ENCODE results near the gene ZNF138. TPM values are rescaled to one million over a fixed set of nuclear protein-coding genes. Genes with fewer than 3 reads are reported as not detected.
A peak's percentile ranks its signal among the peaks of the same experiment; 100 is the strongest.
"Not testable (repeated sequence)": the region's sequence is repeated elsewhere in the genome, so short reads cannot be mapped to it uniquely, and the experiment has no call there.

Gene ZNF138
- total RNA-seq, 4 donors from 2014 or later = 4.8 to 28.1 (median 7.3) TPM

DNA sequence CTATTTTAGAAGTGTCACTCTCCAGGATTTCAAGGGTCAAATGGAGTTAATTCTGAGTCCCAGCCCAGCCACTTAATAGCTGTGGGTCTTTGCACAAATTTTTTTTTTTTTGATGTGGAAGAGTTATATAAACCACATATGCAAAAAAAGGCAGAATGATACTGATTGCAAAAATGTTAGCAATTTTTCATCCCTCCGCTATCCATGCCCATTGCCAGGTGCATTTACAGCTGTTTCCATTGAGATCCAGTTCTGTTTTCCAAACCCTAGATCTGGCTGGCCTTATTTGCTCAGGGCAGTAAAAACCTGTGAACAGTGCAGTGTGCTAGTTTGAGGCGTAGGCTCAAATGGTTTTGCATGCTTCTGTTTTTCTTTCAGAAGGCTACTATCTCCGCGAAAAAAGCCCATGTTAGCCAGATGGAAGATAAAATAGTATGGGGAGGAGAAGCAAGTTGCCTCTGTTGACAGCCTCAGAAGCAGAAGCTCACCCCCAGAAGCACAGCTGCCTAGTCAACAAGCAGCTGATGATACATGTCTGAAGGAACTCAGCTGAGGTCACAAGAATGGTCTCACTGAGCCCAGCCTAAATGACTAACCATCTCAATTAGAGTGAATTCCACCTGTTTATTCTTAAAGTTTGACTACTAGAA lies 997 bp upstream of the ZNF138 start:
- H3K36me3 ChIP-seq = peaks cover 0 to 9% (median 0%) of the 10 kb centered on the region in 3 donors
- TF ChIP-seq, protein P1, sequence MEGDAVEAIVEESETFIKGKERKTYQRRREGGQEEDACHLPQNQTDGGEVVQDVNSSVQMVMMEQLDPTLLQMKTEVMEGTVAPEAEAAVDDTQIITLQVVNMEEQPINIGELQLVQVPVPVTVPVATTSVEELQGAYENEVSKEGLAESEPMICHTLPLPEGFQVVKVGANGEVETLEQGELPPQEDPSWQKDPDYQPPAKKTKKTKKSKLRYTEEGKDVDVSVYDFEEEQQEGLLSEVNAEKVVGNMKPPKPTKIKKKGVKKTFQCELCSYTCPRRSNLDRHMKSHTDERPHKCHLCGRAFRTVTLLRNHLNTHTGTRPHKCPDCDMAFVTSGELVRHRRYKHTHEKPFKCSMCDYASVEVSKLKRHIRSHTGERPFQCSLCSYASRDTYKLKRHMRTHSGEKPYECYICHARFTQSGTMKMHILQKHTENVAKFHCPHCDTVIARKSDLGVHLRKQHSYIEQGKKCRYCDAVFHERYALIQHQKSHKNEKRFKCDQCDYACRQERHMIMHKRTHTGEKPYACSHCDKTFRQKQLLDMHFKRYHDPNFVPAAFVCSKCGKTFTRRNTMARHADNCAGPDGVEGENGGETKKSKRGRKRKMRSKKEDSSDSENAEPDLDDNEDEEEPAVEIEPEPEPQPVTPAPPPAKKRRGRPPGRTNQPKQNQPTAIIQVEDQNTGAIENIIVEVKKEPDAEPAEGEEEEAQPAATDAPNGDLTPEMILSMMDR (IDR thresholded peaks at IDR 0.05) = no peak
- TF ChIP-seq POLR2A (IDR thresholded peaks at IDR 0.05) = no peak
- H3K4me1 ChIP-seq = peaks cover 0 to 11% (median 4%) of the 10 kb centered on the region in 4 donors
- H3K9me3 ChIP-seq = no peaks in the 10 kb centered on the region
- no peaks in the 10 kb centered on the region for H3K27me3 ChIP-seq
- no peak overlapping the region for H3K4me3 ChIP-seq
- no peak for DNase-seq
- no peak overlapping the region for H3K27ac ChIP-seq

DNA sequence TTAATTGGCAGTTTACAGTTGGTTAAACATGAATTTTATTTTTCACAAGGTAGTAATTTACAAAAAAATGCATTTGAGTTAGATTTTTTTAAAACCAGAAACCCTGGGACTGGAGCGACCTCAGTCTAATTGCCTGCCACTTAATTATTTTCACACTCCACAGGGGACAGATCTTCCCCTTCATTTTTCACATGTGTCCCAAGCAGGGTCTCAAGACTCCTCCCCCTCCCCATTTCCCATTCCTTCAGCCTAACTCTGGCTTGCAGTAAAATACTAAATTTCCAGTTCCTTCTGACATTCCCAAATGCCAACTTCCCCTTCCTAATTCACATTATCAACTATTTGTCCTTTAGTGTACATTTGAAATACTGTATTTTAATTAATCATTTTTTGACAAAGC lies 948 bp downstream of the ZNF138 start:
- no peak for DNase-seq
- no peaks in the 10 kb centered on the region for H3K27me3 ChIP-seq
- peaks cover 0 to 23% (median 0%) of the 10 kb centered on the region in 3 donors for H3K36me3 ChIP-seq
- H3K4me1 ChIP-seq = peaks cover 0 to 11% (median 4%) of the 10 kb centered on the region in 4 donors
- peak overlapping the region in 3 of 4 donors; percentile 62 to 76 (median 63) for H3K4me3 ChIP-seq
- no peaks in the 10 kb centered on the region for H3K9me3 ChIP-seq
- no peak for TF ChIP-seq POLR2A (IDR thresholded peaks at IDR 0.05)
- TF ChIP-seq, protein P1 (IDR thresholded peaks at IDR 0.05) = no peak
- H3K27ac ChIP-seq = no peak overlapping the region

DNA sequence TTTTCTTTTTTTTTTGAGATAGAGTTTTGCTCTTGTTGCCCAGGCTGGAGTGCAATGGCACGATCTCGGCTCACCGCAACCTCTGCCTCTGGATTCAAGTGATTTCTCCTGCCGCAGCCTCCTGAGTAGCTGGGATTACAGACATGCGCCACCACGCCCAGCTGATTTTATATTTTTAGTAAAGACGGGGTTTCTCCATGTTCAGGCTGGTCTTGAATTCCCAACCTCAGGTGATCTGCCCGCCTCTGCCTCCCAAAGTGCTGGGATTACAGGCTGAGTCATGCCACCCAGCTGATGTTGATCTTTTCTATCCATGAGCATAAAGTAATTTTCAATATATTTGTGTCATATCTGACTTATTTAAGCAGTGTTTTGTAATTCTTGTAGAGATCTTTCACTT lies 4.9 kb downstream of the ZNF138 start:
- H3K36me3 ChIP-seq = peaks cover 0 to 23% (median 0%) of the 10 kb centered on the region in 3 donors
- not testable (repeated sequence) for H3K27ac ChIP-seq, DNase-seq, H3K4me3 ChIP-seq, H3K9me3 ChIP-seq, H3K27me3 ChIP-seq
- H3K4me1 ChIP-seq = peaks cover 0 to 11% (median 4%) of the 10 kb centered on the region in 4 donors

DNA sequence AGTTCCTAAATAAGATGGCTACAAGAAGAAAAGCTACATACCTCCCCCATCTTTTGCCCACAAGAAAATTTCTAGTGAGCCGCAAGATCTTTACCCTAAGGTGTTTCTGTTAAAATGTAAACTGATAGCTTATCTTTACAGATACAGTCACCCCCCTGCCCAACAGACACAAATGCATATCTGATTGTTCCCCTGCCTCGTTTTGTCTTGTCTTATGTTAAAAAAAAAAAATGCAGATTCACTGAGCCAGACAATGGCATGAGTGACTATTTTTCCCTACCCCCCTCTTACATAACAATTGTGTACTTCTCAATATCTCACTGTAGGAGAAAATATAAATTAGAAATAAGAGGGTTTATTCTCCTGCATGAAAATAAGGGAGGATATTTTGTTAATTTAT lies 8.5 kb downstream of the ZNF138 start:
- no peaks in the 10 kb centered on the region for H3K4me1 ChIP-seq
- H3K27ac ChIP-seq = no peak overlapping the region
- no peaks in the 10 kb centered on the region for H3K9me3 ChIP-seq
- H3K4me3 ChIP-seq = no peak overlapping the region
- no peak for DNase-seq
- no peaks in the 10 kb centered on the region for H3K27me3 ChIP-seq
- TF ChIP-seq, protein P1 (IDR thresholded peaks at IDR 0.05) = no peak
- no peak for TF ChIP-seq POLR2A (IDR thresholded peaks at IDR 0.05)
- H3K36me3 ChIP-seq = peaks cover 0 to 19% (median 0%) of the 10 kb centered on the region in 3 donors

DNA sequence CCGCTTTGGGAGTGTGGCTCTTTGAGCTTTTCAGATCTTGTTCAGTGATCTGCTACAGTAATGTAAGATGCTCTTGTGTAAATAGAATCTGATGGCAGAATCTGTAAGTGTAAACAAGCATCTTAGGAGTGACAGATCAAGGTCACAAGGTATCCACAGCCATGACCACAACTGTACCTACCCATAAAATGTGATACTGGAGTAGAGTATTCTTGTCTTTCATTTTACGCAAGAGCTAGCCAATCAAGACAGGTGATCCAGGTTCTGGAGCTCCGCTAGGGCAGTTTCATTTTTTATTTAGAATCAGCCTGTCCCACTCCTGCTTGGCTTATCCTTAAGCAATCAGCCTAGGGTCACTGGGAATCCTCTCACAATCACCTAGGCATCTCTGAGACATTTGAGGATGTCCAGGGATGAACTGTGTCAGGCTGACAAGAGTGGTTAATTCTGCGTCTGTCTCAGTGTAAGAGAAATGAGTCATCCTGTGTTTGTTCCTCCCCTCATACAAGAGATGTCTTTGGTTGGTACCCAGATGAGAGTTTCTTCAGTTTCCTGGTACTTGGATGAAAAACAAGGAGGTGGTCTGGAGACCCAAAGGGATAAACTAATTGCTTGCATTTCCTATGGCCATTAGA lies 13.6 kb downstream of the ZNF138 start:
- Histone ChIP-seq H3K9me3 (no peaks in the 10 kb centered on the region), H3K4me1 (no peaks in the 10 kb centered on the region), H3K36me3 (peaks cover 0 to 15% (median 0%) of the 10 kb centered on the region in 3 donors), H3K27me3 (no peaks in the 10 kb centered on the region), H3K27ac (no peak overlapping the region), H3K4me3 (no peak overlapping the region)
- no peak for TF ChIP-seq POLR2A (IDR thresholded peaks at IDR 0.05)
- TF ChIP-seq, protein P1 (IDR thresholded peaks at IDR 0.05) = no peak
- DNase-seq = no peak

DNA sequence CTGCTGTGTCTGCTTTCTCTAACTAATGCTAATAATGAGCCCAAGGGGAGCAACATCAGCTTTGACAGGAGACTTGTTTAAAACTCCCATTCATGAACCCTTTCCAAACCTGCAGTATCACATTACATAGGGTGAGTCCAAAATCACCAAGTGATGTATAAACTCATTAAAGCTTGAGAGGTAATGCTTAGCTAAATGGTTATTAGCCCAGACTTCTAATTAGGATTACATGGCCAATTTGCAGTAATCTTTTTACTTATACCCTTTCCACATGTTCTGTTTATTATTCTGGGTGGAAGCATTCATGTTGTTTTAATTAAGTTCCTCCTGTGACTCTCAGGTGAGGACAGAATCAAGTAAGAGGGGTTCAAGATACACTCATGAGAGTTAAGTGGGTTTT lies 17.5 kb downstream of the ZNF138 start:
- TF ChIP-seq POLR2A (IDR thresholded peaks at IDR 0.05) = no peak
- TF ChIP-seq, protein P1 (IDR thresholded peaks at IDR 0.05) = no peak
- Histone ChIP-seq H3K4me3 (no peak overlapping the region), H3K9me3 (no peaks in the 10 kb centered on the region), H3K27me3 (no peaks in the 10 kb centered on the region), H3K27ac (no peak overlapping the region), H3K36me3 (peaks cover 0 to 15% (median 0%) of the 10 kb centered on the region in 3 donors), H3K4me1 (no peaks in the 10 kb centered on the region)
- DNase-seq = no peak

Data from Peyer's patch (tissue), 4 donors.